SJSA1 (cell line): ENCODE data around the gene SBK3. TPM values are rescaled to one million over a fixed set of nuclear protein-coding genes. Genes with fewer than 3 reads are reported as not detected.

Experiments used
- DNase-seq, 2 experiments: peaks; one replicate each; pipeline ENCODE4 v3.0.0-alpha.2; 2015 to 2020; ENCODE audit warnings: low spot score in 2 of 2, low read depth in 1 of 2
- H3K27ac ChIP-seq: fragments of 250-450 bp; sonication (Bioruptor Pico); 2 replicates; pipeline ENCODE4 v1.5.1; 2020; ENCODE audit warnings: mild to moderate bottlenecking, moderate library complexity
- H3K27me3 ChIP-seq: fragments of 250-450 bp; sonication (Bioruptor Pico); replicated peaks from 2 replicates; pipeline ENCODE4 v1.5.1; 2020; ENCODE audit warnings: mild to moderate bottlenecking, moderate library complexity
- H3K36me3 ChIP-seq: fragments of 250-450 bp; sonication (Bioruptor Pico); 2 replicates; pipeline ENCODE4 v1.5.1; 2020; ENCODE audit warnings: mild to moderate bottlenecking
- H3K4me1 ChIP-seq: fragments of 250-450 bp; sonication (Bioruptor Pico); replicated peaks from 2 replicates; pipeline ENCODE4 v1.6.1; 2021; ENCODE audit warnings: mild to moderate bottlenecking
- H3K4me3 ChIP-seq: fragments of 250-450 bp; sonication (Bioruptor Pico); 2 replicates; pipeline ENCODE4 v1.5.1; 2020; ENCODE audit warnings: mild to moderate bottlenecking
- H3K9me3 ChIP-seq: fragments of 250-450 bp; sonication (Bioruptor Pico); replicated peaks from 2 replicates; pipeline ENCODE4 v1.5.1; 2020; ENCODE audit warnings: mild to moderate bottlenecking
- total RNA-seq: library from RNA; depleted of rRNA; stranded (reverse); fragments of >200 nt; shearing (Covaris generic); gene quantifications from 2 replicates; pipeline ENCODE4 v1.2.3, GENCODE V29; 2014; rRNA removed

Gene SBK3
- total RNA-seq, 1 experiment from 2014 or later: 0.32 TPM

- DNase-seq: no peak
- no peaks in the 10 kb centered on the region for H3K36me3 ChIP-seq
- no peak overlapping the region for H3K27ac ChIP-seq
- no peaks in the 10 kb centered on the region for H3K9me3 ChIP-seq
- H3K27me3 ChIP-seq: peaks cover 3% of the 10 kb centered on the region; the same call in 1 of the 2 replicates
- H3K4me1 ChIP-seq: peaks cover 13% of the 10 kb centered on the region
- H3K4me3 ChIP-seq: no peak overlapping the region
Measured at GRCh38 chr19:55491546-55492360, 53.6 kb downstream of the SBK3 start.

Other genes starting within 250 kb of the SBK3 start
- not detected in 2 replicates for gene TMEM150B, start 220.2 kb downstream of the SBK3 start, total RNA-seq
- gene KMT5C, start 205.7 kb downstream of the SBK3 start, total RNA-seq: 4.0 and 6.8 TPM in 2 replicates
- 0.11 TPM in 1 of 2 replicates, not detected in the other for gene COX6B2, start 190.8 kb downstream of the SBK3 start, total RNA-seq
- gene GARIN5B, start 182.3 kb downstream of the SBK3 start, total RNA-seq: 0.03 TPM in 1 of 2 replicates, not detected in the other
- gene IL11, start 175.1 kb downstream of the SBK3 start, total RNA-seq: 116 and 141 TPM in 2 replicates
- gene TMEM190, start 168.7 kb downstream of the SBK3 start, total RNA-seq: not detected in 2 replicates
- not detected in 2 replicates for gene TMEM238, start 161.3 kb downstream of the SBK3 start, total RNA-seq
- 243 and 543 TPM in 2 replicates for gene RPL28, start 159.6 kb downstream of the SBK3 start, total RNA-seq
- gene UBE2S, start 137.8 kb downstream of the SBK3 start, total RNA-seq: 509 and 518 TPM in 2 replicates
- not detected in 2 replicates for gene SHISA7, start 102.2 kb downstream of the SBK3 start, total RNA-seq
- gene ISOC2, start 83.9 kb downstream of the SBK3 start, total RNA-seq: 71.7 and 97.3 TPM in 2 replicates
- not detected in 2 replicates for gene C19orf85, start 80.8 kb downstream of the SBK3 start, total RNA-seq
- gene ZNF628, start 68.9 kb downstream of the SBK3 start, total RNA-seq: 1.1 and 4.1 TPM in 2 replicates
- 10.9 and 12.1 TPM in 2 replicates for gene NAT14, start 60.4 kb downstream of the SBK3 start, total RNA-seq
- gene SSC5D, start 57.1 kb downstream of the SBK3 start, total RNA-seq: not detected in 2 replicates
- gene SBK2, start 8.4 kb downstream of the SBK3 start, total RNA-seq: not detected in 2 replicates
- gene ZNF579, start 35.3 kb upstream of the SBK3 start, total RNA-seq: 7.2 and 12.7 TPM in 2 replicates
- 2.4 and 5.4 TPM in 2 replicates for gene FIZ1, start 54.0 kb upstream of the SBK3 start, total RNA-seq
- 3.8 and 15.5 TPM in 2 replicates for gene ZNF524, start 54.7 kb upstream of the SBK3 start, total RNA-seq
- 0.63 and 1.4 TPM in 2 replicates for gene ZNF865, start 60.1 kb upstream of the SBK3 start, total RNA-seq
- gene ZNF784, start 79.0 kb upstream of the SBK3 start, total RNA-seq: 4.7 and 10.2 TPM in 2 replicates
- gene ZNF580, start 95.5 kb upstream of the SBK3 start, total RNA-seq: 6.5 and 6.9 TPM in 2 replicates
- gene ZNF581, start 98.1 kb upstream of the SBK3 start, total RNA-seq: 5.5 and 10.1 TPM in 2 replicates
- 3.5 and 6.0 TPM in 2 replicates for gene CCDC106, start 102.7 kb upstream of the SBK3 start, total RNA-seq
- gene U2AF2, start 109.5 kb upstream of the SBK3 start, total RNA-seq: 137 and 183 TPM in 2 replicates
- gene EPN1, start 129.7 kb upstream of the SBK3 start, total RNA-seq: 67.7 and 103 TPM in 2 replicates
- gene NLRP9, start 192.9 kb upstream of the SBK3 start, total RNA-seq: not detected in 2 replicates
- gene RFPL4A, start 213.6 kb upstream of the SBK3 start, total RNA-seq: not detected in 2 replicates
- gene RFPL4AL1, start 223.6 kb upstream of the SBK3 start, total RNA-seq: not detected in 2 replicates